Measurements from ENCODE around the gene BNC2.
A peak's percentile ranks its signal among the peaks of the same experiment; 100 is the strongest.
"Not testable (repeated sequence)": the region's sequence is repeated elsewhere in the genome, so short reads cannot be mapped to it uniquely, and the experiment has no call there.

The BNC2 gene

GRCh38 chr9:16482764-16483163 lies 387.7 kb downstream of the BNC2 start:
- no peak for TF ChIP-seq CTCF (conservative IDR thresholded peaks at IDR 0.05; ENCODE audit: low read depth, low read length)
- no peak for DNase-seq (ENCODE audit: low read depth)
- no peak overlapping the region for H3K4me3 ChIP-seq (ENCODE audit: low read length)

- not testable (repeated sequence) for H3K4me3 ChIP-seq (ENCODE audit: low read length); DNase-seq (ENCODE audit: low read depth)
Observed at GRCh38 chr9:16480584-16480983, 389.9 kb downstream of the BNC2 start.

GRCh38 chr9:16475996-16476395 lies 394.5 kb downstream of the BNC2 start:
- H3K4me3 ChIP-seq (ENCODE audit: low read length) = no peak overlapping the region
- DNase-seq (ENCODE audit: low read depth) = no peak
- TF ChIP-seq CTCF (conservative IDR thresholded peaks at IDR 0.05; ENCODE audit: low read depth, low read length) = no peak

- no peak overlapping the region for H3K4me3 ChIP-seq (ENCODE audit: low read length)
- TF ChIP-seq CTCF (conservative IDR thresholded peaks at IDR 0.05; ENCODE audit: low read depth, low read length) = no peak
- DNase-seq (ENCODE audit: low read depth) = peak; percentile 30
Observed at GRCh38 chr9:16475257-16475656, 395.2 kb downstream of the BNC2 start.

GRCh38 chr9:16469184-16469583 lies 401.3 kb downstream of the BNC2 start:
- no peak for TF ChIP-seq CTCF (conservative IDR thresholded peaks at IDR 0.05; ENCODE audit: low read depth, low read length)
- no peak overlapping the region for H3K4me3 ChIP-seq (ENCODE audit: low read length)
- DNase-seq (ENCODE audit: low read depth) = no peak

GRCh38 chr9:16461851-16462250 lies 408.6 kb downstream of the BNC2 start:
- H3K4me3 ChIP-seq (ENCODE audit: low read length) = no peak overlapping the region
- no peak for DNase-seq (ENCODE audit: low read depth)
- TF ChIP-seq CTCF (conservative IDR thresholded peaks at IDR 0.05; ENCODE audit: low read depth, low read length) = no peak

GRCh38 chr9:16461137-16461840 lies 409.2 kb downstream of the BNC2 start:
- peak; percentile 24 for DNase-seq (ENCODE audit: low read depth)
- TF ChIP-seq CTCF (conservative IDR thresholded peaks at IDR 0.05; ENCODE audit: low read depth, low read length) = no peak

More at GRCh38 chr9:16461137-16461840, 409.2 kb downstream of the BNC2 start:
- H3K4me3 ChIP-seq (ENCODE audit: low read length) = no peak overlapping the region
